HG03039 (cell line): ENCODE data around the gene TFF1.

Experiments
- ATAC-seq: cut with Tn5 transposase; IDR thresholded peaks from one replicate; pipeline ENCODE4 v1.9.1; 2021; ENCODE audit warnings: mild to moderate bottlenecking, moderate library complexity; ENCODE audit not compliant: unreplicated experiment

TFF1 gene

DNA sequence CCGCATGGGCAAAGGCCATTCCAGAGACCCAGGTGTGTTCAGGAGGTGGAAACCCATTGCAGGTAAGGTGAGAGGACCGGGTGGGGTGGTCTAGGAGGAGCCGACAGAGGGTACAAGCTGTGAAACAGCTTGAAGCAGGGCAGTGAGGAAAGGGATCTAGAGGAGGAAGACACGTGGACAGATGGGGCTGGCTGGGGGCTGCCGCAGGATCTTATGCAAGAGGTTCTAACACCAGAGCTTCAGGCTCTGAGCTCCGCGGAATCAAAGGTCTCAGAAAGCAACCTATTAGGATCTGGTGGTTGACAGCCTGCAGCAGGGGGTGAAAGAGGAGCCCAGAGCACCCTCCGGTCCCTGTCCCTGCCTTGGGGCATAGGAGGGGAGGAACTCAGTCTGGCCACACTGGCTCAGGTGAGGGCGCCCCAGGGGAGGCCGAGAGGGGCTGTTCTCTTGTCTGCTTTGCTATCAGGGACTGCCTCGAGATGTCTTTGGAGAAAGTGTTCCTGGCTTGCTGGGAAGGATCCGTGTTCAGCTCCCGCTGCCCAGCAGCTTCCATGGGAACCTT, 1.9 kb downstream of the TFF1 start:
- ATAC-seq: no peak

DNA sequence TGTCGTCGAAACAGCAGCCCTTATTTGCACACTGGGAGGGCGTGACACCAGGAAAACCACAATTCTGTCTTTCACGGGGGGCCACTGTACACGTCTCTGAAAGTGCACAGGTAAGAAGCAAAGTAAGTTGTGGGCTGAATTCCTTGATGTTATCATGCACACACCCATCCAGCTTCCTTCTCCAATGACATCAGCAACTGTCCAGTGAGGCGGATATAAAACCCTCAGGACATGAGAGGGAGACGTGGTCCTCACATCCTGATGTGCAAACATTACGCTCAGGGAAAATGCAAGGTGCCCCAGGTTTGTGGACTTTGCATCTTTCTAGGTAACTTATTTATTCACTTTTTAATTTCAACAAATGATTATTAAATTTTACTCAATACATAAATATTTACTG, 3.0 kb downstream of the TFF1 start:
- no peak for ATAC-seq

DNA sequence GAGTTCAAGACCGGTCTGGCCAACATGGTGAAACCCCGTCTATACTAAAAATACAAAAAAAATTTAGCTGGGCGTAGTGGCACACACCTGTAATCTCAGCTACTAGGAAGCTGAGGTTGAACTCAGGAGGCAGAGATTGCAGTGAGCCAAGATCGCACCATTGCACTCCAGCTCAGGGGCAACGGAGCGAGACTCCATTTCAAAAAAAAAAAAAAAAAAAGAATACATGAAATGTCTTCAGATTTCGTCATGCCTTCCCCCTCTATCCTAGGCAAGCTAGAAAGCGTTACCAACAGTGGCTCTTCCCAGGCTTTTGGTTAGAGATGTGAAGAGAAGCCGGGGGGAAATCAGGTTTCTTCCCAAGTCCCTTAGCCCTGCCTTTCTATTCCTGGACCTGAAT, 3.6 kb downstream of the TFF1 start:
- ATAC-seq: no peak

DNA sequence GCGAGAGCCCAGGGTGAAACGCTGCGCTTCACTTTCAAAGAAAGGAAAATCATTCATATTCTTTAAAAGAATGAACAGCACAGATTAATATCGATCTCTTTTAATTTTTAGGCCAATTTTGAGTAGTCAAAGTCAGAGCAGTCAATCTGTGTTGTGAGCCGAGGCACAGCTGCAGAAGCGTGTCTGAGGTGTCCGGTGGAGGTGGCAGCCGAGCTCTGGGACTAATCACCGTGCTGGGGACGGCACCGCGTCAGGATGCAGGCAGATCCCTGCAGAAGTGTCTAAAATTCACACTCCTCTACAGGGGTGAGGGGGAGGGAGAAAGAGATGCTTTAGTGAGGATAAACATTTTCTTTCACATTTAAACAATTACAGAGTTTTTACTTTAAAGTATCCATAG, 4.1 kb downstream of the TFF1 start:
- no peak for ATAC-seq

DNA sequence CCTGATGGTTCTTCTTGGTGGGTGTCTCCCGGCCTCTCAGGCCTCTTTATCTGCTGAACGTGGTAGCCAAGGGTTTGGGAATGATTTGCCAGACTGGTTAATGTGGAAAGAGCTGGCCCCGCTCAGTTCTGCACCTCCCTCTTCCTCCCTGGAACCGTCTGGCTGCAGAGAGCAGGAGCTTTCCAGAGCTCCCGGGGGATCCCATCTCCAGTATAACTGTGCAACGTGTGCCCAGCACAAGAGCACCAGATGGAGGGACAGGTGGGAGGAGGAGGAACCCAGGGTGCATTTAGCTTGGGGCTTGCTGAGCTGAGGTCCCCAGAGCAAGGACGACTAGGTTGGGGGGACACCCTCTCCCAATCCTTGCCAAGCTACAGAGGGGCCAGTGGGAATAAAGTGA, 5.0 kb downstream of the TFF1 start:
- ATAC-seq: no peak

DNA sequence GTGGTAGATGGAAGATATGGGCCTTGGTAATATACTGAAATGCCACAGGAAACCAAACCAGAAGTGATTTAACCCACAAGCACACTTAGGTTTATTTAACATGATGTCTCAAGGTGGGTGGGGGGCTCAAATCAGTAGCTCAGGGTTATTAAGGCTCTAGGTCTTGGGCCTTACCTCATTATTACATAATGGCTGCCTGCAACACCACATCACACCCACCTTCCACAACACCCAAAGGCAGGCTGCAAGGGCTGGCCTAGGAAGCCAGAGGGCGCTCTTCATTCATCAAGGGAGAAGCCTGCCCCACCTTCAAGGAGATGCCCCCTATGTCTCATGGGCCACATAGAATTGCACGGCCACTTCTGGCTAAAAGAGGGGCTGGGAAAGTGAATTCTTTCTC, 6.0 kb downstream of the TFF1 start:
- ATAC-seq: no peak

DNA sequence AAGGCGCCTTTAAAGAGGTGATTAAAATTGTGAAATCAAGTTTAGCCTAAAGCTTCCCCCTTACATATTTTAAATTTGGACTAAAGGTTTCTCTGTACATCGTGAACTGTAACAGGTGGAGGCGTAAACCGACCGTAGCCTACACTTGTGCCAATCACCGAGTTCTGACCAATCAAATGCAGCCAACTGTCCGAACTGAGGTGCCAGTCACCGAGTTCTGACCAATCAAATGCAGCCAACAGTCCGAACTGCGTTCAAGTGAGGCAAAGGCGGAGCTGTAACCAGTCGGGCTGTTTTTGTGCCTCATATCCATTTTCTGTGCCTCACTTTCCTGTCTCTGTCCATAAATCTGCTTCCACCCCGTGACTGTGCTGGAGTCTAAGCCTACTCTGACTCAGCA, 7.4 kb downstream of the TFF1 start:
- ATAC-seq: no peak

DNA sequence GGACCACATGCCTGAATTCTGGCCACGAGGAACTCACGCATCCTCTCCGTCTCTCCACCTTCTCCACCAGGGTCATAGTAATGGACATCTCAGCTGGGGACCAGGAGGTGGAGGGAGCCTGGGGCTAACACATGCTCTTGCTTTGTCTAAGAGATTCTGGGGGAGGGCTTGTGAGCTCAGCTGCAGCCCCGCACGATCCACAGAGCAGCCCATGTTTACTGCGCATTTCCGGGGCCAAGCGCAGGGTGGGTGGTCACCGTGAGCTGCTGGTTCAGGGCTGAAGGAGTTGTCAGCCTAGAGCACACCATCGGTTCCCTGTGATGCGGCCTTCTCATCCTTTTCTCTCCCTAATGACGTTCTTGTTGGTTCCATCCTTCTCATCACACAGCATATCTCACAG, 8.1 kb downstream of the TFF1 start:
- no peak for ATAC-seq

DNA sequence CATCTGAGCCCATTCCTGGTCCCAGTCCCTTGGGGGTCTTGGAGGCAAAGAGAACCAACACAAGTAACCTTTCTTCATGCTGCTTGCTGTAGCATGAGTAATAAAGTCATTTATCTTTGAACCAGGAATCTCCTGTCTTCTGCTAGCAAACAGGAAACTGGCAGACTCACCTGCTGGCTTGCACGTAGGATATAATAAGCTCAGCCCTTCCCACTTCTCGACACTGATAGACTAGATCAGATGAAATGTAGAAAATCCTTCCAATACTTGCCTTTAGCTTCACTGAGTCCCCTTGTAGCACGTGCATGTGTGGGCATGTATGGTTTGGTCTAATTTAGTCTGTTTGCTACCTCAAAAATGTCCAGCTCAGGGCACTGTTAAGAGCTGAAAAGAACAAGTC, 9.0 kb downstream of the TFF1 start:
- ATAC-seq: no peak

DNA sequence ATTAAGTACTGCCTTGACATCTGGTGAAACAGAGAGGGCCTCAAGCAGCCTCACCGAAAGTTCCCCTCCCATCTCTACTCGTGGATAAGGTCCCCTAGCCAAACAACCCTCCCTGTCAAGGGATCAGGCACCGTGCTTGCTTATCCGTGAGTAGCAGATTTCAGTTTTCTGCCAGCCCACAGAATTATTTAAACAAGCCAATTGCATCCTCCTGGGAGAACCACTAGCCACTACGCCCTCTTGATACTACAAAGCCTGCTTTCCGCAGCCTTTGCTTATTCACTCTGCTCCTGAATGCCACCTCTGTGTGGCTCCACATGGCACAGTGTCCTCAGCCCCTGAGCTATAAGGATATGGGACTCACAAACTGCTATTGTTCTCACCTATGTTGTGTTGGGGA, 9.7 kb downstream of the TFF1 start:
- no peak for ATAC-seq

DNA sequence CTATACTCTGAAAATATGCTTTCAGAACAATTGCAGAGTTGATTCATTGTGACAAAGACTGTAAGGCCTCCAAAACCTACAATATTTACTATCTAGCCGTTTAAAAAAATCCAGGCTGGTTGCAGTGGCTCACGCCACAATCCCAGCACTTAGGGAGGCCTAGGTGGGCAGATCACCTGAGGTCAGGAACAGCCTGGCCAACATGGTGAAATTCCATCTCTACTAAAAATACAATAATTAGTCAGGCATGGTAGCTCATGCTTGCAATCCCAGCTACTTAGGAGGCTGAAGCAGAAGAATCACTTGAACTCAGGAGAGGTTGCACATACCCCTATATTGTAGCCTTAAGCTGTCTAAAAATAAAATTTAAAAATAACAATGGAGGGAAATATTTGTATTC, 10.3 kb downstream of the TFF1 start:
- ATAC-seq: no peak

DNA sequence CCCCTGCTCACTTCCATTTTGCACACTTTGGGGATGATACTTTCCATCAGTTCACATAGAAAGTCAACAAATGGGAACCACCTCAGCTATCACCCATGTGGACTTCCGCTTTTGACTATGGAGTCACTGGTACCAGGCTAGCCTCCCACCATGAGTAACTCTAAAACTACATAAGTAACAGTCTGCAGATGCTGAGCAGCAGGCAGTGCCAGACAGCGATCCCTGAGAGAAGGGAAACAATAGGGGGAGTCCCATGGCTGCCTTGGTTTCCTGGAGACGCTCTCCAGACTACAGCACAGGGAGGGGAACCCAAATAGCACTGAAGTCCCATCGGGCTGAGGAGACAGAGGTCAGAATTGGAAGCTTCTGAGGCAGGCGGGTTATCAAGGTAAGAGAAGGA, 12.7 kb downstream of the TFF1 start:
- ATAC-seq: no peak

DNA sequence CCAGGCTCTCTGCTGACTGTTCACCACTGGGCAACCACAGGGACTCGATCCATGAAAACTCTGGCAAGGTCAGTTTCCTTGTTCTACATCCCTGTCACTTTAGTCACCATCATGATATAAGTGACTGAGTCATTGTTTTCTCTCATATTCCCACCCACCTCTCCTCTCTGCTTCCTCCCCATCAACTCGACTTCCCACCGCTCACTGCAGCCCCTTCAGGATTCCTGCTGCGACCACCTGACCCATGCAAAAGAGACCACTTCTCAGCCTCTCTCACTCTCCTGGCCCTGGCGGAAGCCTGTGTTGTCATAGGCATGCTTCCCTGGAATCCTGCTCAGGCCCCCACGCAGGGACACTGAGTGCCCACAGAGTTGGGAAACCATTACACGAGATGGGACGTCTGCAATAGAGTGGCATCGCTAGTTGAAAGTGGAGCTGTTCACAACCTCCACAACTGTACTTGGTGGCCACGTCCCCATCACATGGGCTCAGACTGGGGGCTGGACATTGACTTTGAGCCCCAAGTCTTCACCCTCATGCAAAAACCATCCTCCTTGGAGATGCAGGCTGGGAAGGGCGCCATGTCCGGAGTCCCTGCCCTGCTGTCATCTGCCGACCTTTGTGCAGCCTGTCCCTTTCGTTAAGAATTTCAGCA, 13.8 kb downstream of the TFF1 start:
- ATAC-seq: no peak

DNA sequence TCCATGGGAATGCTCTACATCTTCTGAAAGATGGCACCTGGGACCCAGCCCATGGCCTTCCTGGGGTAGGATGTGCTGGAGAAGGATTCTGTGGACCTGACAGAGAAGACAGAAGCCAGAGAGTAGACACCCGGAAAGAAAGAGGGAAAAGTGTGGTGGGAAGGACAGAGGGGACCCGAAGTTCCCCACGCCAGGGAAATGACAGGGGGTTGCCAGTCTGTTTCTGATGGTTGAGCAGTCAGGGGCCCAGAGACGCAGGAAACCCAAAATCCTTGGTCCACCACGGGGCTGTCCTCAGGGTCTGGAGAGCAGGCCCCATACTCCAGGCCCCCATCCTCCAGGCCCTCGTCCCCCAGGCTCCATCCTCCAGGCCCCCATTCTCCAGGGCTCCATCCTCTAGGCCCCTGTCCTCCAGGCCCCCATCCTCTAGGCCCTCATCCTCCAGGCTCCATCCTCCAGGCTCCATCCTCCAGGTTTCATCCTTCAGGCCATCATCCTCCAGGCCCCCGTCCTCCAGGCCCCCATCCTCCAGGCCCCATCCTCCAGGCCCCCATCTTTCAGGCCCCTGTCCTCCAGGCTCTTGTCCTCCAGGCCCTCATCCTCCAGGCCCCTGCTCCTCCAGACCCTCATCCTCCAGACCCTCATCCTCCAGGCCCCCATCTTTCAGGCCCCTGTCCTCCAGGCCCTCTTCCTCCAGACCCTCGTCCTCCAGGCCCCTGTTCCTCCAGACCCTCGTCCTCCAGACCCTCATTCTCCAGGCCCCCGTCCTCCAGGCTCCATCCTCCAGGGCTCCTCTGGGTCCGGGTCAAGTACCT, 14.5 kb downstream of the TFF1 start:
- ATAC-seq: no peak

DNA sequence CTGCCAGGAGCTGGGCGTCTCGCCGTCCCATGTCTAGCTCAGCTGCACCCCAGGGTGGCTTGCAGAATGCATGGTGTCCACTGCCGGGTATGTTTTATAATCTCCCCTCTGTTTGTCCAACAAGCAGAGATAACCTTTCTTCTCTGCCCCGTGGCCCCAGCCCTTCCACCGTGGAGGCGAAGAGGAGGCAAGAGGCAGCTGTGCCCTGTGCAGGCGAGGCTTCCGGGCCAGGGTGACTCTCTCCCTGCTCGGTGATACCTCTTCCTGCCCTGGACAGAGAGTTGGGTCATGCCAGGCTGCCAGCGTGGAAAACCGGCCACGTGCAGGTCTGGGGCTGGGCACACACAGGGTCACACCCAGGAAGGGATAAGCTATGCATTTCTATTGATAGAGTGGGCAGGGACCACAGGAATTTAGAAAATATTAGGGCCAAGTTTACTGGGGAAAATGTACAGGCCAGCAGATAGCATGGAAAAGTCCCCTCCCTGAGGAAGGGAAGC, 15.4 kb downstream of the TFF1 start, which contains the start of gene TFF2:
TFF2 (minus strand) TSS at position 68 of the 500 bp plus-strand sequence; CDS start at position 31, 37 bp downstream.
- ATAC-seq: no peak

DNA sequence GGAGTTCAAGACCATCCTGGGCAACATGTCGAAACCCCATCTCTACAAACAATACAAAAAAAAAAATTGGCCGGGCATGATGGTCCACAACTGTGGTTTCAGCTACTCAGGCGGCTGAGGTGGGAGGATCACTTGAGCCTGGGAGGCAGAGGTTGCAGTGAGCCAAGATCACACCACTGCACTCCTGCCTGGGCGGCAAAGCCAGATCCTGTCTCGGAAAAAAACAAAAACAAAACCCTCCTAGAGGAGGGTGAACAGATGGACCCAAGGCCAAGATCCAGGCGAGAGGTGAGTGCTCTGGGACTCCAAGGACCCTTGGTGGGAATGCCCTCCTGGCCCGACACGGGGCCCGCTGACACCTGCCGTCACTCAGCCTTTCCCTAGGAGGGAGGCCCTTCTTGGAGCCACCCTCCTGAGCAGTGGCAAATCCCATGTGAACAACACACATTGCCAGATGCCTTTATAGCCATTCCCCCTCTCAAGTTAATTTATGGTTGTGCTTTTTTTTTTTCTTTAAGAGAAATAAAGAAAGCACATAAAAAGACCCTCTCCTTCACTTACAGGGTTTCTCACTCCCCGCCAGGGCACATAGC, 15.9 kb downstream of the TFF1 start:
- ATAC-seq: no peak

DNA sequence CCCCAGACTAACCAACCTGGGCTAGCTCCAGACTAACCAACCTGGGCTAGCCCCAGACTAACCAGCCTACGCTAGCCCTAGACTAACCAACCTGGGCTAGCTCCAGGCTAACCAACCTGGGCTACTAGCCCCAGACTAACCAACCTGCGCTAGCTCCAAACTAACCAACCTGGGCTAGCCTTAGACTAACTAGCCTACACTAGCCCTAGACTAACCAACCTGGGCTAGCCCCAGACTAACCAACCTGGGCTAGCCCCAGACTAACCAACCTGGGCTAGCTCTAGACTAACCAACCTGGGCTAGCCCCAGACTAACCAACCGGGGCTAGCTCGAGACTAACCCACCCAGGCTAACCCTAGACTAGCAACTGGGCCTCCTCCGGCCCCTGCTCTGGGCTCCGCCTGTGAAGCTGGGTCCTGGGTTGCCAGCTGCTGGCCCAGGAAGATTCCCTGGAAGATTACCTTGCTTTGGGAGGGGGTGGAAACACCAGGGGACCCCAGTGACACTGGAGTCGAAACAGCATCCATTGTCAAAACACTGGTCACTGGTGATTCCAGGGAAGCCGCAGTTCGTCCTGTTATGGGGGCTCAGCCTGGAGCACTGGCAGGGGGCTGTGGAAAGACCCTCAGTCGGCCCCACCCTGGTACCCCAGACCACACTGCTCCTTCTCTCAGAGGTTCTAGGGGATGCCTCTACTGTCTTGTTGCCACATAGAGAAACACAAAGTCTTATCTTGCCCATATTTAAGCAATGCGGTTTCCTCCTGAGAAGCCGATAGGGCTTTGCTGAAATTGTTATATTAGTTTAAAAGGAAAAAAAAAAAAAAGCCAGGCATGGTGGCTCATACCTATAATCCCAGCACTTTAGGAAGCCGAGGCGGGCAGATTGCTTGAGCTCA, 16.7 kb downstream of the TFF1 start:
- ATAC-seq: no peak

DNA sequence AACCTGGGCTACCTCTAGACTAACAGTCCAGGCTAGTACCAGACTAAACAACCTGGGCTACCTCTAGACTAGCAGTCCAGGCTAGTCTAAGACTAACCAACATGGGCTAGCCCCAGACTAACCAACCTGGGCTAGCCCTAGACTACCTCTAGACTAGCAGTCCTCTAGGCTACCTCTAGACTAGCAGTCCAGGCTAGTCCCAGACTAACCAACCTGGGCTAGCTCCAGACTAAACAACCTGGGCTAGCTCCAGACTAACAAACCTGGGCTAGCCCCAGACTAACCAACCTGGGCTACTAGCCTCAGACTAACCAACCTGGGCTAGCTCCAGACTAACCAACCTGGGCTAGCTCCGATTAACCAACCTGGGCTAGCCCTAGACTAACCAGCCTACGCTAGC, 17.6 kb downstream of the TFF1 start:
- ATAC-seq: no peak

DNA sequence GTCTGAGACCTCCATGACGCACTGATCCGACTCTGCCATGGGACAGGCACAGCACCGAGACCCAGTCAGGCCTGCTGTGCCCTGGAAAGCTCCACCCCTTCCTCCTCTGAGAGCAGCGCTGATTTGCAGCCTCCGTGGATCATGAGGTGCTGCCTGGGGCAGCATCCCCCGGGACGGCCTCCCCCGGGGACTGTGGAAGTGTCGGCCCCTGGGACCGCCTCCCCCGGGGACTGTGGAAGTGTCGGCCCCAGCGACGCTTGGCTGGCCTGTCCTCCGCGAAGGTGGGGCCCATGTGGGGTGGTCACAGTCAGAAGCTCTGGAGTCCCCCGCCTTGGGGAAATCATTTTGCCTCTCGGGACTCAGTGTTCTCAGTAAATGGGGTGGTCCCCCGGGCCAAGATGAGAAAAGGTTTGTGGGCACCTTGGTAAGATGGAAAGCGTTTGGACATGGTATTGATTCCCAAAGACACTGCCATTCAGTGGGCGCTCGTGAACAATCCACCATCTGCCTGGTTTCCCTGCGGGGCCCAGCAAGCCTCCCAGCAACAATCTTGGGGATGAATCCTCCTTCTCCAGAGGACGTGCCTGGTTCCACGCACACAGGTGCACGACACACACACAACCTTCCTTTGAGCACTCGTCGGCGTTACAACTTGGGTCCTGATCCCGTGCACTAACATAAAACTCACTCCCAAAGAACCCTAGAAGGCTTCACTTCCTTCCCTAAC, 18.6 kb downstream of the TFF1 start:
- ATAC-seq: no peak
